GM18907 (cell line): ENCODE data around the gene HSPB2.

Source experiments
- ATAC-seq: cut with Tn5 transposase; IDR thresholded peaks from one replicate; pipeline ENCODE4 v1.9.1; 2021; ENCODE audit warnings: mild to moderate bottlenecking, moderate library complexity; ENCODE audit not compliant: unreplicated experiment

The HSPB2 gene

DNA sequence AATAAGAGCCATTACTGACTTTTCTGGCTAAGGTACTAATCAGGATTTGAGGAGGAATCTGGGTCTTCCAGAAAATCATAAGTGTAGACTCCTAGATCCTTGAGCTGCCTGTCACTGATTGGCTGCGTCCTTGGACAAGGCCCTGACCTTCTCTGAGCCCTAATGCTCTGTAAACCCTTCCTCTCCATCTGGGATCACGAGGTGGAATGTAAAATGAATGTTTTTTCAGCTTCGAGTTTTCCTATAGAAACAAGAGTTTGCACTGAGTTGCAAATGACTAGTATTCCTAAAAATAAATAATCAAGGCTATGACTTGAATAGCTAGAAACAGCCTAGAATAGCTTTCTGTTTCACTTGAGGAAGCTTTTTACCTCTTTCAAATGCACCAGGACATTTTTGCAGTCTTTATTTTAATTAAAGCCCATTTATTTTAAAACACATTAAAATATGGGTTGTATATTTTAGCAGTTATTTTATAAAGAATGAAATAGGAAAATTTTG lies 23.6 kb downstream of the HSPB2 start:
- ATAC-seq, result no peak

DNA sequence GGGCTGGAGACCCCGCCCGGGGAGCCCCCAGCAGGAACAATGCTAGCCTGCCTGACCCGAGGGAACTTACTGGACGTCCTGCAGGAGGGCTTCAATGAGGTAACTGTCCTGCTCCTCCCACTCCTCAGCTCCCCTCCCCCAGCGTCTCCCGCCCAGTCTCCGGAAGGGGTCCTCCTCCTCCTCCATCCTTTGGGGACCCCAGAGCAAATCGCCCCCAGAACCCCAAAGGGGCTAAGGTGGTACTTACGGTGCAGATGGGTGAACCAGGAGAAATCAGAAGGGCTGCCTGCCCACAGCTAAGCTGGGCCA lies 24.9 kb downstream of the HSPB2 start:
- no peak for ATAC-seq

DNA sequence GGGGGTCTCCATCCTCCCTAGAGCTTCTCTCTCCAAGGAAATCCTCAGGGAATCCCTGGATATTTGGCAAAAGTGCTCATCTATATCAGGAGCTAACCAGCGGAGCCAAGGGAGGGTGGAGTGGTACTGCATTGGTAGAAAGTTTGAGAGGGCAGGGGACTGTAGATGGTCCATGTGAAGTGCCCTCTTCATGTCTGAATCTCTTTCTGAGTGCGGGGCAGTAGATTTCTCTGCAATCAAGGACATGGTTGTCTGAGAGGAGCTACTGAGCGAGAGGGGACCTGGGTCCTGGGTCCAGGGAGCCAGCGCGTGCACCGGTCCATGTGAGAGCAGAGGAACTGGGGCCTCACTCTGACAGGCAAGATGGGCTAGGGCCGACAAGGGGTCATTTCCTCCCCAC lies 25.3 kb downstream of the HSPB2 start:
- ATAC-seq, result no peak

DNA sequence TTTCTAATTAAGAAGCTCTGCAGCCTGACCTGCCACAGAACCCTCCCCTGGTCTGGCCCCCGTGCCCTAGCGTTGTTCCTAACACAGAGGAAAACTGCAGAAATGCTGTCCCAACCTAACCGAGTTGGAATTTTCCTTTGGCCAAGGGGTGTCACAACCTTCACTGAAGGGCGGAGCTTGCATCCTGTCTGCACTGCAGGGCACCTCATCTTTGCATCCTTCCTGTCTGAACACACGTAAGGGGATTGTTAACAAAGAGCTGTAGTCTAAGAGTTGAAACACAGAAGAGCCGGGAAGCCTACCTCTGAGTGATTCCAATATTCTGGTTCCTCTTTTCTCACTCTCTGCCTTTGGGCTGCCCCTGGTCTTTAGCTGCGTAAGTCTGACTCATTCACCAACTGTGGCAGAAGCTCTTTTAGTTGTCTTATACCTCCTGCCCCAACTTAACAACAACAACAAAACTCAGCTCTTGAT lies 26.2 kb downstream of the HSPB2 start:
- ATAC-seq, result peak; percentile 82

DNA sequence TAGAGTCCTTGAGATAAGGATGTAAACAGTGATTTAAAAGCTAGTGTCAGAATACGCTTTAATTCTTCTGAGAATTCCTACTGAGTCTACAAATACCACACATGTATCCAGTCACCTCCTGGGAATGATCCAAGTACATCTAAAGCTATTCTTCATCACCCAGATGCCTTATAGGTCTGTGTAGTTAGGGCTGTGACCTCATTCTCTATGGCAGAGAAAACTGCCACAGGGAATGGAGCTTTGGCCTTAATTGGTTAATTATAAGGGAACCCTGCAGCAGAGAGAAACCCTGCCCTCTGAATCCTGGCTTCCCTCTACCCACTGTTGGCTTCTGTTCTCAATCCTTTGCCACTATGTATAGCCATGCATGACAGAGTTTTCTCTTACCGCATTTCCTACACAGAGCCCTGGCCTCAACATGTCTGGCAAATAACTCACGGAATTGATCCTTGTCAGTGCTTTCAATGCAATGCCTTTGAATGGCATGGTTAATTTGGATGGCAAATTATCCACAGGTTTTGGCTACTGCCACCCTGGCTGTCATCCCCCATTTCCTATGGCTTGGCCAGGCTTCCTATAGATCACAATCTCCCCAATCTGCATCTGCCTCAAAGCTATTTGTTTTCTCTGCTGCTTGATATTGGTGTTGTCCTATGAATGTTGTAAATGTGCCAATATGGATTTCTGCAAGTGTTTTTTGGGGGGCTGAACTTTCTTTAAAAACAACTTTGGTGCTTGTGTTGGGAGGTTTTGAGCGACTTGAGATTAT lies 27.5 kb downstream of the HSPB2 start:
- ATAC-seq, result no peak

DNA sequence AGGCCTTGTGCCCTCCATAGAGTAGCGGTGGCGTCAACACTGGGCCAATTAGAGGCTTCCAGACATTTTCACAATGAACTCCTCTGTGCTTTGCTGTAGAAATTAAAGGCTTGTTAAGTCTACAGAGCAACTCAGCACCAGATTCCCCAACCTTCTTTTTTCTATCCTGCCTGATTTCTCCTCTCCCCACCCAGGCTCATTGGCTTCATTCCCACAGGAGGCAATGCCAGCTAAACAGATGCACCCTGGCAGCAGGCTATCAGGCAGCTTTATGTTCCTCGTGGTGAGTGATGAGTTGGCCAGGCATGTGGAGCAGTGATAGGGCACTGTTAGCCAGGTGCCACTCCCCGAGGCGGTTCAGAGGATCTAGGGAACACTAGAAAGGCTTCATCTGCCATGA lies 29.4 kb downstream of the HSPB2 start:
- no peak for ATAC-seq

DNA sequence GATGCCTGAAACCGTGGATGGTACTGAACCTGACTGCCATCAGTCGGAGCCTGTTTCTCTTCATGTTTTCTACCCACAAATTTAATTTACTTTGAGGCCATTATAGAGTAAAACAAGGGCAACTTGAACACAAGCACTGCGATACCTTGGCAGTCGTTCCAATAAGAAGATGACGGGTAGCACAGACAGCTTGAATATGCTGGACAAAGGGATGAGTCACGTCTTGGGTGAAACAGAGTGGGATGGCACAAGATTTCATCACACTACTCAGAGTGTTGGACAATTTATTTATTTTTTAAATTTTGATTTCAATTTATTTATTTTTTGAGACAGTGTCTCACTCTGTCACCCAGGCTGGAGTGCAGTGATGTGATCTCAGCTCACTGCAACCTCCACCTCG lies 30.3 kb downstream of the HSPB2 start:
- ATAC-seq, result no peak

DNA sequence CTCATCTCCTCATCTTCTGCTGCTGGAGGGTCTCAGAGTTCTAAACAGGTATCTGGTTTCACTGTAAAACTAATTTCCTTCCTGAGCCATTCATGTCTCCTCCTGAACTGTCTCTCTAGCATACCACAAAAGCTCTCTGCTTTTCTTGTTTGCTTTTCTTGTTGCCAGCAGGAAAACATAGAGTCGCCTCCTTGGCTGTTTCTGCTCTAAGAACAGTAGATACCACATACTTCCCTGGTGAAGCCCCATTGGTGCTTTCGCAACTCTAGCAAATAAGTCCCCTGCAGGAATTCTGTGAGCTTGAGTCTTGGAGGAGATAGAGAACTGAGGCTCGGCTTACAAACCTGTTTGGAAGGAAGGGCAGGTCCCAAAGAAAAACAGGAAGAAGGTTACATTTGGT lies 31.6 kb downstream of the HSPB2 start:
- ATAC-seq, result no peak

DNA sequence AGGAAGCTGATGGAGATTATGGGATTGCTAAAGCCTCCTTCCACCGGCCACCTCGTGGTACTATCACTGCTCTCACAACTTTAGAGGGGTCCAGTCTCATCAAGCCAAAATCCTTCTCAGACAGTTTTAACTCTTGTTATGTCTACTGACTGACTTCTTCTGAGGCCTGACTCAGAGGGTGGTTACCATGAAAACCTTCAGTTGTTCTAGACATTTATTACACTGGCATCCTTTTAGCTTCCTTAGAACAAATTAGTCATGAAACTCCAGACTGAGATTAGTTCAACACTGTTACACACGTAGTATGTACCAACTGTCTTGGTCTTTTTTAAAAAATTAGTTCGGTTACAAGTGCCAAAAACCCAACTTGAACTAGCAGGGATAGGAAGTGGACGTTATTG lies 32.1 kb downstream of the HSPB2 start:
- no peak for ATAC-seq

DNA sequence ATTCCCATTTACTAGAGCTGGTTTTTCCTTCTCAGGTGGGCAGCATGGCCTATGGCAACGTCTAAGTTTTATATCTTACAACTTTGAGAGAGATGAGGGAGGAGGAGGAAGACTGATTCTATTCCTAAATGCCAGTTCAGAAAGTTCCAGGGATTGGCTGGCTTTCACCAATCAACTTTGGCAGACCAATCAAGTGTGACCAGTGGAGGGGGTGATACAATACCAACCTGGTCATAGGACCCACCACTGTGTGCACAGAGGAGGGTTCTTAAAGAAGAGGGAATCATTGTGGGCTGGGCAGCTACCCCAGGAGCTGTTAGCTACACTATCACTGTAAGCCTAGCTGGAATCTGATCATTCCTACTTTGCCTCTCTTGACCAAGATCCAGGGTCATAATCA lies 32.7 kb downstream of the HSPB2 start:
- ATAC-seq, result no peak

DNA sequence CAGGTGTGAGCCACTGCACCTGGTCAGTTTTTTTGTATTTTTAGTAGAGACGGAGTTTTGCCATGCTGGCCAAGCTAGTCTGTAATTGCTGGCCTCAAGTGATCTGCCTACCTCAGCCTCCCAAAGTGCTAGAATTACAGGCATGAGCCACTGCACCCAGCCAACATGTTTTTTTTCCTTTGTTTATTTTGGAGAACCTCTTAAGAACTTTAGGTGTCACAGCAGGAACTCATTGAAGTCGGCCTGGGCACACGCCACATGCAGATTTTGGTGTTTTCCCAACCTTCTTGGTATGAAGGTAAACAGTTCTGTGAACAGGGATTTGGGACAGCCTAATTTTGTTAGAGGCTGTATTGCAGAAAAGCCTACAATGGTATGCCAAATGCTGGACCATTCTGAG lies 34.0 kb downstream of the HSPB2 start:
- no peak for ATAC-seq

DNA sequence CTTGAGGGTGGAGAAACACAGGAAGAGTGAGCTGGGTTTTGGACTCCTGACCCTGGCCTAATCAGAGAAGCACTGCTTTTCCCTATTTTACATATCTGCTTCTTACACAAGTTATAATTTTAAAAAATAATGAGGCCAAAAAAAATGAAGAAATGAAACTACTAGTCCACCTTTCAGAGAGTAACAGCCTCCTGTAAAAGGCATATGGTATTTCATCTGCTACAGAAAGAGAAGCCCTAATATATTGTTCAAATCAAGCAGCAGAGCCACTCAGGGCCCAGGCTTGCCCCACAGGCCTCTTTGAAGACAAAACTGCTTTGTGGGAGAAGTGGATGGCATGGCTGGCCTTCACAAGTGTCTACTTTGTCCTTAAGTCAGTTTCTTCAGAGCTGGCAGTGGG lies 34.6 kb downstream of the HSPB2 start:
- no peak for ATAC-seq

DNA sequence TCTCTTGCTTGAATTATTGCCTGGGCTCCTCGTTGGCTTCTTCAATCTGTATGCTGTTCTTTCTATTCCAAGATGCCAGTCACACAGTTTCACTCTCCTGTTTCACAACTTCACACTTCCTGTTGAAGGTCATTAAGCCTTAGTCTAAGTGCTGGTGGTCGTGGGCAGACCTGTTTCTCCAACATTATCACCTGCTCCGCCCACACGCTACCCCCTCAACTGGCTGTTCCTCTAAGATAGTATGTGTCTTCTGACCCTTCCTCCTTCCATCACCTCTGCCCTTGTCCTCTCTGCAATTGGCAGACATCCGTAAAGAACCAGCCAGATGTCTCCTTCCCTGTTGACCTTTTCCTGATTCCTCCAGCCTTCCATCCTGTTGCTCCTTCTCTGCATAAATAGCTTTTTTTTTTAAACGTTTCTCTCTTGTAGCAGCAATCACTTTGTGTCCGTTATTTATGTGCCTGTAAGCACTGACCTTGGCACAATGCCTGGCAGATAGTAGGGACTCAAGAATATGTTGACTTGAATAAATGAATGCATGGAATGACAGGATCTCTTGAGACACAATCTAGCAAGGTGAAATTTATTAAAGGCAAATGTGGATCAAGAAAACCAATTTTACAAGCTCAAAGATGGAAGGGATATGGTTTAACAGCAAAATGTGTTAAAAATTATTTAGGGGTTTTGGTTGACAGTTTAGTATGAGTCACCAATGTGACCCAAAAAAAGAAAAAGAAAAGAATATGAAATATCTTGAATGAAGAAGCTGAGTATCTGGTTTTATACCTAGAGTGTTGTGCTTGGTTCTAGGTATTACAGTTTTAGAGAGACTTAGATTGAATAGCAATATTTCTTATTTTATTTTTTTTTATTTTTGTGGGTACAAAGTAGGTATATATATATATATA lies 37.2 kb downstream of the HSPB2 start:
- no peak for ATAC-seq

DNA sequence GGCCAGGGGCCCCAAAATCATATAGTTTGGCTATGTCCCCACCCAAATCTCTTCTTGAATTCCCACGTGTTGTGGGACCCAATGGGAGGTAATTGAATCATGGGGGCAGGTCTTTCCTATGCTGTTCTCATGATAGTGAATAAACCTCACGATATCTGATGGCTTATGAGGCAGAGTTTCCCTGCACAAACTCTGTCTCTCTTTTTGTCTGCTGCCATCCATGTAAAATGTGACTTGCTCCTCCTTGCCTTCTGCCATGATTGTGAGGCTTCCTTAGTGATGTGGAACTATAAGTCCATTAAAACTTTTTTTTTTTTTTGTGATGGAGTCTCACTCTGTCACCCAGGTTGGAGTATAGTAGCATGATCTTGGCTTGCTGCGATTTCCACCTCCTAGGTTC lies 39.0 kb downstream of the HSPB2 start:
- ATAC-seq, result no peak

DNA sequence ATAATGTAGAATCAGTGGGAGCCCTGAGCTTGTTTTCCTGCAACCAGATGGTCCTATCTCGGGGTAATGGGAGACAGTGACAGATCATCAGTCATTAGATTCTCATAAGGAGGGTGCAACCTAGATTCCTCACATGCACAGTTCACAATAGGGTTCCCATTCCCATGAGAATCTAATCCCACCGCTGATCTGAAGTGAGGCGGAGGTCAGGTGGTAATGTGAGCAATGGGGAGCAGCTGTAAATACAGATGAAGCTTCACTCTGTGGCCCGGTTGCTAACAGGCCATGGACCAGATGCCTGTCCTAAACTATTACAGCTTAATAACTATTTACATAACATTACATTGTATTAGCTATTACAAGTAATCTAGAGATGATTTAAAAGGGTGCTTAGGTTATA lies 41.6 kb downstream of the HSPB2 start:
- ATAC-seq, result no peak

DNA sequence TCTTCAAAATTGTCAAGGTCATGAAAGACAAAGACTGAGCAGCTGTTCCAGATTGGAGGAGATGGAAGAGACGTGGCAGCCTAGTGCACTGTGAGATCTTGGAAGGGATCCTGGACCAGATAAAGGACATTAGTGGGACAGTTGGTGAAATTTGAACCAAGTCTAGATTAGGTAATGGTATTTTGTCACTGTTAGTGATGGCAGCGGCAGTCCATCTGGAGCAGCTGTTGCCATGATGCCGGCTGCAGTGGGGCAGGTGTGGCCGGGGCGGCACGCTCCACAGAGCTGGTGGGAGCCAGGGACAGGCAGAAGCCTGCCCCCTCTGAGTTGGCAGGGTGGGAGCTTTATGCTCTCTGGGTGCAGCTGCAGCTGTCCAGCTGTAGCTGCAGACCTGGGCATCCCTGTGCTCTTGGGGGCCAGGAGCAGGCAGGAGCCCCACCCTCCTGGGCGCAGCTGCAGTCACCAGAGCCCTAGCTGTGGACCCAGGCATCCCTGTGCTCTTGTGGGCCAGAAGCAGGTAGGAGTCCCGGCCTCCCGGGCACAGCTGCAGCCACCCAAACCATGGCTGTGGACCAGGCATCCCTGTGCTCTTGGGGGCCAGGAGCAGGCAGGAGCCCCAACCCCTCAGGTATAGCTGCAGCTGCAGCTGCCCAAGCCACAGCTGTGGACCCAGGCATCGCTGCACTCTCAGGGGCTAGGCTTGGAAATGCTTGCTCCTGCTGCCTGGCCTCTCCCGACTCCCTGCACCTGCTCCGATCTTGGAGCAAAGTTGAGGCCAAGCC lies 45.3 kb downstream of the HSPB2 start:
- no peak for ATAC-seq

DNA sequence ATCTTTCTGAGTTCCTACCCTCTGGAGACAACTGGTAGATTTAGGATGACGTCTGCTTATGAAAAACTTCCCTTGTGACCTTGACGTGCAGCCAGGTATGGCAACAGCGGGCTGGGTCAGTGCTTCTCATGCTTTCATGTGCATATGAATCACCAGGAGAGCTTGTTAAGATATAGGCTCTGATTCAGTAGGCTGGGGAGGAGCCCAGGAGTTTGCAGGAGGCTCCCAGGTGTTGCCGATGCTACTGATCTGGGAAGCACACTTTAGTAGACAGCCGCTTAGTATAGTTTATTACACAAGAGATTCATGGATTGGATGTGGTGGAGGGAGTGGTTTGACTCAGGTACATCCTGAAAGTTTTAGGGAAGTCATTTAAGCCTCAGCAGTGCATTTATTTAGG lies 48.4 kb downstream of the HSPB2 start:
- ATAC-seq, result no peak

DNA sequence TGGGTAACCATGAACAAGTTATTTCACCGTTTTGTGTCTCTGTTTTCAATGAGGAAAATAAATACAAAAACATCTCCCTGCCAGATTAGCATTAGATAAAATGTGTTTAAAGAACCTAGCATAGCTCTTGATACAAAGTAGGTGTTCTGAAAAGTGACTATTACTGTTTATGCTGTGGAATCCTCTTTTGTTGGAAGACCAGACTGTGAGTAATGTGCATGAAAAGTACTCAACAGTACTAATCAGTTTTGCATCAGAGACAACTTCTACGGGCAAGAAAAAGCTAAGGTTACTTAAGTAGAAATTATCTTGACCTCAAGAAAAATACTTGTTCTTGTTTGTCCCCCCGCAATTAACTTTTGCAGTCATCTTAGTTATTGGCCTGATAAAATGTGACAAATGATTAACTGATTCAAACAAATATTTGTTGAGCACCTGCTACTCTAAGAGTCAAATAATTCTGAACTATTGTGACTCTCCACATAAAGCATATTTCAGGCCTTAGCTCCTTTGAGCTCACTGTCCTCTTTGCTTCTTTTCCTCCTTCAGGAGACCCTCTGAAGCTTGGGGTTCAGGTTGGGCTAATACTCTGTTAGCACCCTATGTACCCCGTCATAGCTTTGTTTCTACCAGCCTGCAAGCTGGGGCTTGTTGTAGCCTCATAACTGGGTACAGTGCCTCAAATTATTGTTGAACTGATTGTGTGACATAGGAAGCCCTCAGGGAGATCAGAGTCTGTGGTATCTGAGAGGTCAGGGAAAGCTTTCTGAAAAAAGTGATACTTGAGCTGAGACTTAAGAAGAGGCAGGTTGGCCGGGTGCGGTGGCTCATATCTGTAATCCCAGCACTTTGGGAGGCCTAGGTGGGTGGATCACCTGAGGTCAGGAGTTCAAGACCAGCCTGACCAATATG lies 49.1 kb downstream of the HSPB2 start:
- no peak for ATAC-seq
